HG03571 (cell line): Measurements from ENCODE around the gene LRFN2.

Experiments
- ATAC-seq: cut with Tn5 transposase; IDR thresholded peaks from one replicate; pipeline ENCODE4 v1.9.1; 2021; ENCODE audit not compliant: unreplicated experiment

The LRFN2 gene

GRCh38 chr6:40479706-40480105 lies 107.5 kb downstream of the LRFN2 start:
- ATAC-seq: no peak

GRCh38 chr6:40477246-40478126 lies 109.7 kb downstream of the LRFN2 start:
- no peak for ATAC-seq

GRCh38 chr6:40476673-40477072 lies 110.5 kb downstream of the LRFN2 start:
- ATAC-seq: no peak

- ATAC-seq: no peak
Observed at GRCh38 chr6:40474937-40475336, 112.2 kb downstream of the LRFN2 start.

GRCh38 chr6:40473026-40473425 lies 114.1 kb downstream of the LRFN2 start:
- ATAC-seq: no peak

- no peak for ATAC-seq
Observed at GRCh38 chr6:40472353-40472752, 114.8 kb downstream of the LRFN2 start.

- no peak for ATAC-seq
Observed at GRCh38 chr6:40471243-40471642, 115.9 kb downstream of the LRFN2 start.

- ATAC-seq: no peak
Observed at GRCh38 chr6:40469323-40469722, 117.8 kb downstream of the LRFN2 start.

- no peak for ATAC-seq
Observed at GRCh38 chr6:40466986-40467539, 120.1 kb downstream of the LRFN2 start.

GRCh38 chr6:40461643-40462042 lies 125.5 kb downstream of the LRFN2 start:
- ATAC-seq: no peak

- ATAC-seq: no peak
Observed at GRCh38 chr6:40460380-40460779, 126.8 kb downstream of the LRFN2 start.

- no peak for ATAC-seq
Observed at GRCh38 chr6:40457261-40457660, 129.9 kb downstream of the LRFN2 start.

- ATAC-seq: no peak
Observed at GRCh38 chr6:40456390-40457013, 130.7 kb downstream of the LRFN2 start.

- no peak for ATAC-seq
Observed at GRCh38 chr6:40455686-40456389, 131.3 kb downstream of the LRFN2 start.

- no peak for ATAC-seq
Observed at GRCh38 chr6:40450483-40450882, 136.7 kb downstream of the LRFN2 start.

GRCh38 chr6:40444811-40445210 lies 142.4 kb downstream of the LRFN2 start:
- no peak for ATAC-seq

GRCh38 chr6:40444312-40444711 lies 142.9 kb downstream of the LRFN2 start:
- no peak for ATAC-seq

- no peak for ATAC-seq
Observed at GRCh38 chr6:40443842-40444241, 143.3 kb downstream of the LRFN2 start.

- ATAC-seq: no peak
Observed at GRCh38 chr6:40442591-40442990, 144.6 kb downstream of the LRFN2 start.

- no peak for ATAC-seq
Observed at GRCh38 chr6:40441150-40441549, 146.0 kb downstream of the LRFN2 start.

- ATAC-seq: no peak
Observed at GRCh38 chr6:40440053-40440452, 147.1 kb downstream of the LRFN2 start.
